MM.1S (cell line): ENCODE measurements around the gene RDH5.

Experiments used
- DNase-seq: peaks from one replicate; pipeline ENCODE4 v3.0.0-alpha.2; 2015
- H2AFZ ChIP-seq: fragments of 300-600 bp; sonication (generic); 2 replicates; pipeline ENCODE4 v1.6.0; 2016; ENCODE audit warnings: antibody characterized with exemption, low read length
- H3F3A ChIP-seq: fragments of 300-600 bp; sonication (generic); 2 replicates; pipeline ENCODE4 v1.6.1; 2016; ENCODE audit warnings: mild to moderate bottlenecking, antibody characterized with exemption, low read length, moderate library complexity, mixed read lengths; ENCODE audit not compliant: insufficient read depth
- H3K27ac ChIP-seq: fragments of 300-600 bp; sonication (generic); 2 replicates; pipeline ENCODE4 v1.5.1; 2016; ENCODE audit warnings: mild to moderate bottlenecking, low read length
- H3K27me3 ChIP-seq: fragments of 300-600 bp; sonication (generic); replicated peaks from 2 replicates; pipeline ENCODE4 v1.6.0; 2016; ENCODE audit warnings: low read length; ENCODE audit not compliant: insufficient read depth
- H3K36me3 ChIP-seq: fragments of 300-600 bp; sonication (generic); replicated peaks from 2 replicates; pipeline ENCODE4 v1.6.1; 2016; ENCODE audit warnings: mild to moderate bottlenecking, low read length, mixed read lengths; ENCODE audit not compliant: insufficient read depth
- H3K4me1 ChIP-seq: fragments of 300-600 bp; sonication (generic); 2 replicates; pipeline ENCODE4 v1.6.1; 2016; ENCODE audit warnings: low read length, mixed read lengths
- H3K4me2 ChIP-seq: fragments of 300-600 bp; sonication (generic); 2 replicates; pipeline ENCODE4 v1.6.0; 2016; ENCODE audit warnings: low read depth, low read length
- H3K4me3 ChIP-seq: fragments of 300-600 bp; sonication (generic); 2 replicates; pipeline ENCODE4 v1.5.1; 2016; ENCODE audit warnings: low read length, mixed read lengths
- H3K79me2 ChIP-seq: fragments of 300-600 bp; sonication (generic); 2 replicates; pipeline ENCODE4 v1.6.1; 2016; ENCODE audit warnings: mixed run types, low read length, mixed read lengths
- H3K9ac ChIP-seq: fragments of 300-600 bp; sonication (generic); 2 replicates; pipeline ENCODE4 v1.6.1; 2016; ENCODE audit warnings: low read length, mixed read lengths
- H3K9me2 ChIP-seq: fragments of 300-600 bp; sonication (generic); replicated peaks from 2 replicates; pipeline ENCODE4 v1.6.1; 2016; ENCODE audit warnings: mild to moderate bottlenecking, low read length, mixed read lengths; ENCODE audit not compliant: insufficient read depth
- H3K9me3 ChIP-seq: fragments of 300-600 bp; sonication (generic); replicated peaks from 2 replicates; pipeline ENCODE4 v1.6.1; 2016; ENCODE audit warnings: mild to moderate bottlenecking, low read length, mixed read lengths; ENCODE audit not compliant: insufficient read depth
- H4K20me1 ChIP-seq: fragments of 300-600 bp; sonication (generic); 2 replicates; pipeline ENCODE4 v1.6.1; 2016; ENCODE audit warnings: mild to moderate bottlenecking, low read length, moderate library complexity, mixed read lengths; ENCODE audit not compliant: insufficient read depth
- EZH2 ChIP-seq: fragments of 300-600 bp; sonication (generic); optimal IDR thresholded peaks from 2 replicates; pipeline ENCODE3; 2017; ENCODE audit warnings: low read depth, mild to moderate bottlenecking, antibody characterized with exemption, low read length, mixed read lengths
- EZH2phosphoT487 ChIP-seq: fragments of 300-600 bp; sonication (generic); IDR thresholded peaks from 2 replicates; pipeline ENCODE4 v1.6.1; 2018; ENCODE audit warnings: antibody characterized with exemption, low read length
- TF ChIP-seq, protein P1 (sequence below): fragments of 300-600 bp; sonication (generic); IDR thresholded peaks from 2 replicates; pipeline ENCODE4 v1.5.1; 2016; ENCODE audit warnings: antibody characterized with exemption, low read length, mixed read lengths

The RDH5 gene

DNA sequence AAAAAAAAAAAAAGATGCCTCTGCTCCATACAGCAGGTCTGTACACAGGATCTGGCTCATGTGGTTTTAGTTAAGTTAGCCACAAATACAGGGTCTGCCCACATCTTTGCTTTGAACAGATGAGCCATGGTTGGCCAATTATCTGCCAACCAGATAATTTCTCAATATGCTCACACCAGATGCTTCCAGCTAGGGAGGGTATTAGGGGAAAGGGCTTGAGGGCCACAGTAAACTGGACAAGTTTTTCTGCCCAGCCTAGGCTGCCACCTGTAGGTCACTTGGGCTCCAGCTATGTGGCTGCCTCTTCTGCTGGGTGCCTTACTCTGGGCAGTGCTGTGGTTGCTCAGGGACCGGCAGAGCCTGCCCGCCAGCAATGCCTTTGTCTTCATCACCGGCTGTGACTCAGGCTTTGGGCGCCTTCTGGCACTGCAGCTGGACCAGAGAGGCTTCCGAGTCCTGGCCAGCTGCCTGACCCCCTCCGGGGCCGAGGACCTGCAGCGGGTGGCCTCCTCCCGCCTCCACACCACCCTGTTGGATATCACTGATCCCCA lies 776 bp downstream of the RDH5 start:
- no peaks in the 10 kb centered on the region for H3K36me3 ChIP-seq
- H2AFZ ChIP-seq = no peak overlapping the region
- H3K4me3 ChIP-seq = no peak overlapping the region
- DNase-seq = no peak
- H3F3A ChIP-seq = peaks cover 4% of the 10 kb centered on the region; the same call in 1 of the 2 replicates
- H3K79me2 ChIP-seq = peaks cover 21% of the 10 kb centered on the region
- no peak overlapping the region for H3K27ac ChIP-seq
- no peaks in the 10 kb centered on the region for H3K27me3 ChIP-seq
- H3K4me1 ChIP-seq = peaks cover 9% of the 10 kb centered on the region
- no peak overlapping the region for H3K4me2 ChIP-seq
- no peaks in the 10 kb centered on the region for H4K20me1 ChIP-seq
- no peak overlapping the region for H3K9ac ChIP-seq
- TF ChIP-seq EZH2 = no peak
- TF ChIP-seq, protein P1, sequence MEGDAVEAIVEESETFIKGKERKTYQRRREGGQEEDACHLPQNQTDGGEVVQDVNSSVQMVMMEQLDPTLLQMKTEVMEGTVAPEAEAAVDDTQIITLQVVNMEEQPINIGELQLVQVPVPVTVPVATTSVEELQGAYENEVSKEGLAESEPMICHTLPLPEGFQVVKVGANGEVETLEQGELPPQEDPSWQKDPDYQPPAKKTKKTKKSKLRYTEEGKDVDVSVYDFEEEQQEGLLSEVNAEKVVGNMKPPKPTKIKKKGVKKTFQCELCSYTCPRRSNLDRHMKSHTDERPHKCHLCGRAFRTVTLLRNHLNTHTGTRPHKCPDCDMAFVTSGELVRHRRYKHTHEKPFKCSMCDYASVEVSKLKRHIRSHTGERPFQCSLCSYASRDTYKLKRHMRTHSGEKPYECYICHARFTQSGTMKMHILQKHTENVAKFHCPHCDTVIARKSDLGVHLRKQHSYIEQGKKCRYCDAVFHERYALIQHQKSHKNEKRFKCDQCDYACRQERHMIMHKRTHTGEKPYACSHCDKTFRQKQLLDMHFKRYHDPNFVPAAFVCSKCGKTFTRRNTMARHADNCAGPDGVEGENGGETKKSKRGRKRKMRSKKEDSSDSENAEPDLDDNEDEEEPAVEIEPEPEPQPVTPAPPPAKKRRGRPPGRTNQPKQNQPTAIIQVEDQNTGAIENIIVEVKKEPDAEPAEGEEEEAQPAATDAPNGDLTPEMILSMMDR = peak; percentile 18
- H3K9me3 ChIP-seq = no peaks in the 10 kb centered on the region
- no peaks in the 10 kb centered on the region for H3K9me2 ChIP-seq

DNA sequence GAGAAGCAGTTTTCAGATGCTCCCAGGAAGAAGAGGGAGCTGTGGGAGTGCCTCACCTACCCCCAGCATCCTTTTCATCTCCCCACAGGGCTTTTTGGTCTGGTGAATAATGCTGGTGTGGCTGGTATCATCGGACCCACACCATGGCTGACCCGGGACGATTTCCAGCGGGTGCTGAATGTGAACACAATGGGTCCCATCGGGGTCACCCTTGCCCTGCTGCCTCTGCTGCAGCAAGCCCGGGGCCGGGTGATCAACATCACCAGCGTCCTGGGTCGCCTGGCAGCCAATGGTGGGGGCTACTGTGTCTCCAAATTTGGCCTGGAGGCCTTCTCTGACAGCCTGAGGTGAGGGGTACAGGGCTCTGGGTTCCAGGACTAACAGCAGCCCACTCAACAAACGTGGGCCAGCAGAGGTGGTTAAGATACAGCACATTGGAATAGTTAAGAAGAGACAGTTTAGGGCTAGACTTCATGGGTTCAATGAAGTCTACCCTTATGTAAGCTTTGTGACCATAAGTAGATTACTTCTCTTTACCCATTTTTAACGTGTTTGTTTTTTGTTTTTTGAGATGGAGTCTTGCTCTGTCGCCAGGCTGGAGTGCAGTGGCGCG lies 1.5 kb downstream of the RDH5 start:
- H3K4me1 ChIP-seq = peaks cover 9% of the 10 kb centered on the region
- no peaks in the 10 kb centered on the region for H3F3A ChIP-seq
- H3K4me2 ChIP-seq = no peak overlapping the region
- H3K27me3 ChIP-seq = no peaks in the 10 kb centered on the region
- no peaks in the 10 kb centered on the region for H3K9me2 ChIP-seq
- no peak overlapping the region for H3K9ac ChIP-seq
- no peaks in the 10 kb centered on the region for H3K9me3 ChIP-seq
- no peaks in the 10 kb centered on the region for H4K20me1 ChIP-seq
- H2AFZ ChIP-seq = no peak overlapping the region
- TF ChIP-seq EZH2phosphoT487 (no peak), EZH2 (no peak)
- TF ChIP-seq, protein P1 = no peak
- DNase-seq = no peak
- no peak overlapping the region for H3K27ac ChIP-seq
- H3K36me3 ChIP-seq = no peaks in the 10 kb centered on the region
- peaks cover 17% of the 10 kb centered on the region for H3K79me2 ChIP-seq
- no peak overlapping the region for H3K4me3 ChIP-seq

DNA sequence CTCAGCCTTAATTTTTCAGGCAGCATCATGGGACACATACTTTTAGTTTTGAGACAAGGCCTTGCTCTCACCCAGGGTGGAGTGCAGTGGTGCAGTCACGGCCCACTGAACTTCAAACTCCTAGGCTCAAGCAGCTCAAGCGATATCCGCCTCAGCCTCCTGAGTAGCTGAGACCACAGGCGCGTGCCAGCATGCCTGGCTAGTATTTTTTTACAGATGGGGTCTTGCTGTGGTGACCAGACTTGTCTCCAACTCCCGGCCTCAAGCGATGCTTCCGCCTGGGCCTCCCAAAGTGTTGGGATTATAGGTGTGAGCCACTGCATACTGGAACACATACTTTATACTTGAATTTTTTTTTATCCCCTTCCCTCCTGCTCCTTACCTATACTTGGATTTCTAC lies 2.8 kb downstream of the RDH5 start:
- Histone ChIP-seq H3K27ac (no peak overlapping the region), H3F3A (no peaks in the 10 kb centered on the region), H3K4me2 (no peak overlapping the region), H3K79me2 (peaks cover 15% of the 10 kb centered on the region), H3K4me1 (peaks cover 7% of the 10 kb centered on the region), H3K36me3 (no peaks in the 10 kb centered on the region), H3K9ac (no peak overlapping the region), H3K9me3 (no peaks in the 10 kb centered on the region), H2AFZ (no peak overlapping the region), H3K27me3 (no peaks in the 10 kb centered on the region), H4K20me1 (no peaks in the 10 kb centered on the region), H3K4me3 (no peak overlapping the region), H3K9me2 (no peaks in the 10 kb centered on the region)
- no peak for DNase-seq
- TF ChIP-seq, protein P1 = no peak
- TF ChIP-seq EZH2phosphoT487 = no peak
- no peak for TF ChIP-seq EZH2
